ENCODE results near the gene C2CD3. TPM values are rescaled to one million over a fixed set of nuclear protein-coding genes. Genes with fewer than 3 reads are reported as not detected.

The C2CD3 gene
- total RNA-seq, 1 donor from 2014 or later, result 53.7 TPM

DNA sequence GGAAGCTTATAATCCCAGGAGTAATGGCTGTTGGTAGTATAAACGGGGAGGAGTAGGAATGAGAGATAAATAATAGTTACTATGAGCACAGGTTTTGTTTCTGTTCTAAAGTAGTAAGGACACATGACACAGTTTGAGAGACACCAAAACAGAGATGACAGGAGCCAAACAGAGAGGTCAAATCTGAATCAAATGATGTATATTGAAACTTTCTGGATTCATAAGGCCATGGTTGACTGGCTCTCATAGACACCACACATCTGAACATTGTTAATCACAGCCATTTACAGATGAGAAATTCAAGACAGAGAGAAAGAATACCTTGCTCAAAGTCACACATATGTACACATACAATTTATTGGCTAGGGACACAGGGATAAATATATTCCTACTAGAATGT is 98.5 kb downstream of the C2CD3 start:
- Histone ChIP-seq H3K27me3 (ENCODE audit: insufficient read depth, low read length) (no peaks in the 10 kb centered on the region), H3K36me3 (ENCODE audit: insufficient read depth, low read length) (peaks cover 19% of the 10 kb centered on the region), H3K79me2 (ENCODE audit: insufficient read depth, low read length) (no peaks in the 10 kb centered on the region), H4K20me1 (ENCODE audit: insufficient read depth, low read length) (no peaks in the 10 kb centered on the region), H3K9ac (ENCODE audit: low read length) (no peak overlapping the region), H3K4me1 (ENCODE audit: insufficient read depth, low read length) (no peaks in the 10 kb centered on the region), H3K4me2 (ENCODE audit: low read length) (no peak overlapping the region), H3K27ac (ENCODE audit: low read depth, low read length) (no peak overlapping the region), H3K9me3 (ENCODE audit: insufficient read depth, low read depth, low read length) (no peaks in the 10 kb centered on the region), H2AFZ (ENCODE audit: low read depth, low read length) (no peak overlapping the region), H3K4me3 (ENCODE audit: insufficient read depth, low read depth, low read length) (no peak overlapping the region)
- Mint-ChIP-seq H3K4me3 (ENCODE audit: unreplicated experiment) (no peak overlapping the region), H3K9me3 (ENCODE audit: unreplicated experiment) (no peaks in the 10 kb centered on the region), H3K27ac (ENCODE audit: unreplicated experiment) (no peak overlapping the region), H3K27me3 (ENCODE audit: low read depth, unreplicated experiment) (no peaks in the 10 kb centered on the region), H3K4me1 (ENCODE audit: low read depth, unreplicated experiment) (no peaks in the 10 kb centered on the region), H3K36me3 (ENCODE audit: low read depth, unreplicated experiment) (peaks cover 22% of the 10 kb centered on the region)
- DNase-seq (ENCODE audit: low read depth) (no peak), FAIRE-seq (no peak)
- TF ChIP-seq EZH2 (IDR thresholded peaks at IDR 0.05; ENCODE audit: insufficient read depth, low read length), result no peak
- TF ChIP-seq, protein P1, sequence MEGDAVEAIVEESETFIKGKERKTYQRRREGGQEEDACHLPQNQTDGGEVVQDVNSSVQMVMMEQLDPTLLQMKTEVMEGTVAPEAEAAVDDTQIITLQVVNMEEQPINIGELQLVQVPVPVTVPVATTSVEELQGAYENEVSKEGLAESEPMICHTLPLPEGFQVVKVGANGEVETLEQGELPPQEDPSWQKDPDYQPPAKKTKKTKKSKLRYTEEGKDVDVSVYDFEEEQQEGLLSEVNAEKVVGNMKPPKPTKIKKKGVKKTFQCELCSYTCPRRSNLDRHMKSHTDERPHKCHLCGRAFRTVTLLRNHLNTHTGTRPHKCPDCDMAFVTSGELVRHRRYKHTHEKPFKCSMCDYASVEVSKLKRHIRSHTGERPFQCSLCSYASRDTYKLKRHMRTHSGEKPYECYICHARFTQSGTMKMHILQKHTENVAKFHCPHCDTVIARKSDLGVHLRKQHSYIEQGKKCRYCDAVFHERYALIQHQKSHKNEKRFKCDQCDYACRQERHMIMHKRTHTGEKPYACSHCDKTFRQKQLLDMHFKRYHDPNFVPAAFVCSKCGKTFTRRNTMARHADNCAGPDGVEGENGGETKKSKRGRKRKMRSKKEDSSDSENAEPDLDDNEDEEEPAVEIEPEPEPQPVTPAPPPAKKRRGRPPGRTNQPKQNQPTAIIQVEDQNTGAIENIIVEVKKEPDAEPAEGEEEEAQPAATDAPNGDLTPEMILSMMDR (IDR thresholded peaks at IDR 0.05; ENCODE audit: insufficient read depth, low read depth, low read length), result no peak

DNA sequence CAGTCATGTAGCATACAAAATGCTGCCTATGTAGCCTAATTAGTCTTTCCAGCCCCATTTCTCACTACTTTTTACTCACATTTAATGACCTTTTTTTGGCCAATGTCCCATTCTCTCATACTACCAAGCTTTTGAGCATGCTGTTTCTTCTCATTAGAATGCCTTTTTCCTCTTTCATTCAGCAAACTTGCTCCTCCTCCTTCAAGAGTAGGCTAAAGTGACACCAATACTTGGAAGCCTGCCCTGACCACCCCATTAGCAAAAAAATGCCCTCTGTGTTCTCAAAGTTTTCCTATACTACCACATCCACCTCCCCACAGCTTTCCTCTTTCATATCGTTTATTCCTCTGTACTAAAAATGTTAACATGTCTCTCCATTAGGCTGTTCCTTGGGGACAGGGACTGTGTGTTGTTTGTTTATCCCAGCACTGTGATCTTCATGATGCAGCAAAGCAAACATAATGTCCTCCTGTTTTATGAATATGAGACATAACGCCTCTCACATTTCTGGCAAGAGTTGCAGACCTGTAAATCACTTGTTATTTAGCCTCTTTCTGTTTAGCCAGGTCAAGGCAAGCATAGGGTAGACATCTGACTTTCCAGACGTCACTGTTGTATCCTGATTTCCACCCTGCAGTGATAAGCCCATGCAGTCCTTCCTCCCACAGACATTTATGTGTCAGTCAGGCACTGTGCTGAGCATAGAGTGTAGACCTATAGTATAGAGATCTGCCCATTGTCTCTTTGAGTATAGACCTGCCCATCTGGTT is 99.9 kb downstream of the C2CD3 start:
- no peak overlapping the region for H3K4me3 ChIP-seq (ENCODE audit: insufficient read depth, low read depth, low read length)
- peaks cover 17% of the 10 kb centered on the region for H3K36me3 ChIP-seq (ENCODE audit: insufficient read depth, low read length)
- no peak overlapping the region for H2AFZ ChIP-seq (ENCODE audit: low read depth, low read length)
- no peak overlapping the region for H3K9ac ChIP-seq (ENCODE audit: low read length)
- Mint-ChIP-seq H3K27me3 (ENCODE audit: low read depth, unreplicated experiment) (no peaks in the 10 kb centered on the region), H3K4me1 (ENCODE audit: low read depth, unreplicated experiment) (peaks cover 2% of the 10 kb centered on the region), H3K36me3 (ENCODE audit: low read depth, unreplicated experiment) (peaks cover 20% of the 10 kb centered on the region), H3K27ac (ENCODE audit: unreplicated experiment) (no peak overlapping the region), H3K9me3 (ENCODE audit: unreplicated experiment) (no peaks in the 10 kb centered on the region), H3K4me3 (ENCODE audit: unreplicated experiment) (no peak overlapping the region)
- H3K27ac ChIP-seq (ENCODE audit: low read depth, low read length), result no peak overlapping the region
- no peaks in the 10 kb centered on the region for H3K9me3 ChIP-seq (ENCODE audit: insufficient read depth, low read depth, low read length)
- TF ChIP-seq, protein P1 (IDR thresholded peaks at IDR 0.05; ENCODE audit: insufficient read depth, low read depth, low read length), result no peak
- no peak for TF ChIP-seq EZH2 (IDR thresholded peaks at IDR 0.05; ENCODE audit: insufficient read depth, low read length)
- no peak overlapping the region for H3K4me2 ChIP-seq (ENCODE audit: low read length)
- no peaks in the 10 kb centered on the region for H4K20me1 ChIP-seq (ENCODE audit: insufficient read depth, low read length)
- FAIRE-seq (no peak), DNase-seq (ENCODE audit: low read depth) (no peak)
- no peaks in the 10 kb centered on the region for H3K79me2 ChIP-seq (ENCODE audit: insufficient read depth, low read length)
- no peaks in the 10 kb centered on the region for H3K27me3 ChIP-seq (ENCODE audit: insufficient read depth, low read length)
- no peaks in the 10 kb centered on the region for H3K4me1 ChIP-seq (ENCODE audit: insufficient read depth, low read length)

Measured in astrocyte (in vitro differentiated cells and primary cell).